ENCODE measurements around the gene PILRA.
"Not testable (repeated sequence)": the region's sequence is repeated elsewhere in the genome, so short reads cannot be mapped to it uniquely, and the experiment has no call there.

The PILRA gene

DNA sequence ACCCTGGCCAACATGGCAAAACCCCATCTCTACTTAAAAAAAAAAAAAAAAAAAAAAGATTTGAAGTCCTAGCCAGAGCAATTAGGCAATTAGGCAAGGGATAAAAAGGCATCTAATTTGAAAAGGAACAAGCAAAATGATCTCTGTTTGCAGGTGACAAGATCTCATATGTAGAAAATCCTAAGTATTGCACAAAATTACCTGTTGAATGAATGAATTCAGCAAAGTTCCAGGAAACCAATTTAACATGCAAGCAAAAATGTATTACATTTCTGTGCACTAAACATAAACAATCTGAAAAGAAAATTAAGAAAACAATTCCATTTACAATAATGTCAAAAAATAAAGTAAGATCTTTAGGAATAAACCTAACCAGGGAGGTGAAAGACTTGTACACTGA lies 10.2 kb upstream of the PILRA start:
- in situ Hi-C loops (cut with MboI; ENCODE audit: low pct_unique_long_range_greater_than_20kb, low sequenced_read_pairs, unreplicated experiment), result no loop called here
- no peak for DNase-seq (ENCODE audit: low spot score)
- TF ChIP-seq, protein P1, sequence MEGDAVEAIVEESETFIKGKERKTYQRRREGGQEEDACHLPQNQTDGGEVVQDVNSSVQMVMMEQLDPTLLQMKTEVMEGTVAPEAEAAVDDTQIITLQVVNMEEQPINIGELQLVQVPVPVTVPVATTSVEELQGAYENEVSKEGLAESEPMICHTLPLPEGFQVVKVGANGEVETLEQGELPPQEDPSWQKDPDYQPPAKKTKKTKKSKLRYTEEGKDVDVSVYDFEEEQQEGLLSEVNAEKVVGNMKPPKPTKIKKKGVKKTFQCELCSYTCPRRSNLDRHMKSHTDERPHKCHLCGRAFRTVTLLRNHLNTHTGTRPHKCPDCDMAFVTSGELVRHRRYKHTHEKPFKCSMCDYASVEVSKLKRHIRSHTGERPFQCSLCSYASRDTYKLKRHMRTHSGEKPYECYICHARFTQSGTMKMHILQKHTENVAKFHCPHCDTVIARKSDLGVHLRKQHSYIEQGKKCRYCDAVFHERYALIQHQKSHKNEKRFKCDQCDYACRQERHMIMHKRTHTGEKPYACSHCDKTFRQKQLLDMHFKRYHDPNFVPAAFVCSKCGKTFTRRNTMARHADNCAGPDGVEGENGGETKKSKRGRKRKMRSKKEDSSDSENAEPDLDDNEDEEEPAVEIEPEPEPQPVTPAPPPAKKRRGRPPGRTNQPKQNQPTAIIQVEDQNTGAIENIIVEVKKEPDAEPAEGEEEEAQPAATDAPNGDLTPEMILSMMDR (IDR thresholded peaks at IDR 0.05; ENCODE audit: extremely low read depth, insufficient read depth, missing control alignments), result no peak

GRCh38 chr7:100363797-100364196 lies 9.5 kb upstream of the PILRA start:
- DNase-seq (ENCODE audit: low spot score); in situ Hi-C loops (cut with MboI; ENCODE audit: low pct_unique_long_range_greater_than_20kb, low sequenced_read_pairs, unreplicated experiment): not testable (repeated sequence)

DNA sequence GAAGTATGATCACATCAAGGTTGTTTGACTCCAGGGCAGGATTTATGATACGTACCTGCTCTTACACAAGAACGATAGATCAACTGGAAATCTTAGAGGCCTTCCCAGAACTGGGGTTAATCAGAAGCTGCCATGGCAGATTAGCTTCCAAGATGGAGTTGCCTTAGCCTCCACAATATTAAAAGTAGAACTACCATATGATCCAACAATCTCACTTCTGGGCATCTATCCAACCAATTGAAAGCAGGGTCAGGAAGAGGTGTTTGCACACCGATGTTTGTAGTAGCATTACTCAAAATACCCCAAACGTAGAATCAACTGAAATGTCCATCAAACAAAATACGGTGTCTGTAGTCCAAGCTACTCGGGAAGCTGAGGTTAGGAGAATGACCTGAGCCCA lies 8.8 kb upstream of the PILRA start:
- no peak for DNase-seq (ENCODE audit: low spot score)
- TF ChIP-seq, protein P1 (IDR thresholded peaks at IDR 0.05; ENCODE audit: extremely low read depth, insufficient read depth, missing control alignments), result no peak
- in situ Hi-C loops (cut with MboI; ENCODE audit: low pct_unique_long_range_greater_than_20kb, low sequenced_read_pairs, unreplicated experiment), result no loop called here

GRCh38 chr7:100365998-100366367 lies 7.3 kb upstream of the PILRA start:
- in situ Hi-C loops (cut with MboI; ENCODE audit: low pct_unique_long_range_greater_than_20kb, low sequenced_read_pairs, unreplicated experiment), result not testable (repeated sequence)

DNA sequence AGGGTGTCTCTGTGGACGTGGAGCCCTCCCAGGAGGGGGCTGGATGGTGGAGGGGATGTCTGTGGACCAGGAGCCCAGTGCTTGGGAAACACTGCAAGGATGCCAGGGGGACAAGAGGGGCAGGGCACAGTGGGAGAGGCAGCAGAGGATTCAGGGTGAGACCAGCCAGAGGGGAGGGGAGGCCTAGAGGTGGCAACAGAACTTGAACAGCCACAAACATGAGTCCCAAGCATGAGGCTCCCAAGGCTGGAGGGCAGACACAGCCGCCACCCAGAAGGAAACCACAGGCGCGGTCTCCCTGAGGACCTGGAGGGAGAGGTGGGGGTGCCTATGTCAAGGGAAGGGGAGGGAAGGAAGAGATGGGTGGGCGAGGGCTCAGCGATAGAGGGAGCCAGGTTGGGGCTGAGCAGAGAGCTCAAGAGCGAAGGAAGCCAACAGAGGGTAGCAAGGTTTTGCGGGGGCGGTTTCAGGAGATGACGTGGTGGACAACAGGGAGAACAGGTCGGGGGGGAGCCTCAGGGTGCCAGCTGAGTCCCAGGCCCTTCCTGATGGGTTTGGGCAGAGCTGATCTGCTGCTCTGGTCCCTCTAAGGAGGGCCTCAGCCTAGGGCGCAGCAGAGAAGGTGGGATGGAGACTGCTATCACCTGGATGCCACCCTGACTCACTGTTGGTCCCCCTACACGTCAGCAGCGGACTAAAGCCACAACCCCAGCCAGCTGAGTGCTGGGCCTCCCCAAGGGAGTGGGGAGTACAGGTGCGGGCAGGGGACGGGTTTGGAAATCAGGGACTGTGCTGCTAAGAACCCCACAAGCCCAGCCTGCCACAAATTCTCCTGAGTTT lies 6.7 kb upstream of the PILRA start:
- peak; percentile 58 for DNase-seq (ENCODE audit: low spot score)
- TF ChIP-seq, protein P1 (IDR thresholded peaks at IDR 0.05; ENCODE audit: extremely low read depth, insufficient read depth, missing control alignments), result peak; percentile 17
- in situ Hi-C loops (cut with MboI; ENCODE audit: low pct_unique_long_range_greater_than_20kb, low sequenced_read_pairs, unreplicated experiment), result no loop called here

More at GRCh38 chr7:100365998-100366367, 7.3 kb upstream of the PILRA start:
- not testable (repeated sequence) for DNase-seq (ENCODE audit: low spot score)

DNA sequence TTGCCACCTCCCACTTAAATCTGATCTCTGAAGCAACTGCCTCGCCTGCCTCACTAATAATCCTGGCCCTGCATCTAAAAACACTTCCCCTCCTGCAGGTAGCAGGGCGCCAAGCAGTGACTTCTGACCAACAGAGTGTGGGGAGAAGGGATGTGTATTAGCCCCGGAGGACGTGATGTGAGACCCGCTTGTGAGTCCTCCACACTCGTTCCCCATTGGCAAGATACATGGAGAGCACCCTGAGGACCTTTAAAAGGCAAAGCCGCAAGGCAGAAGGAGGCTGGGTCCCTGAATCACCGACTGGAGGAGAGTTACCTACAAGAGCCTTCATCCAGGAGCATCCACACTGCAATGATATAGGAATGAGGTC lies 6.1 kb upstream of the PILRA start:
- DNase-seq (ENCODE audit: low spot score), result no peak
- in situ Hi-C loops (cut with MboI; ENCODE audit: low pct_unique_long_range_greater_than_20kb, low sequenced_read_pairs, unreplicated experiment), result no loop called here
- TF ChIP-seq, protein P1 (IDR thresholded peaks at IDR 0.05; ENCODE audit: extremely low read depth, insufficient read depth, missing control alignments), result no peak

GRCh38 chr7:100367676-100368613 lies 5.3 kb upstream of the PILRA start:
- in situ Hi-C loops (cut with MboI; ENCODE audit: low pct_unique_long_range_greater_than_20kb, low sequenced_read_pairs, unreplicated experiment), result no loop called here
- TF ChIP-seq, protein P1 (IDR thresholded peaks at IDR 0.05; ENCODE audit: extremely low read depth, insufficient read depth, missing control alignments), result no peak
- no peak for DNase-seq (ENCODE audit: low spot score)

All from GM13977 (cell line).